Measurements from ENCODE around the gene BHMT2. TPM values are rescaled to one million over a fixed set of nuclear protein-coding genes. Genes with fewer than 3 reads are reported as not detected.

Gene BHMT2
- polyA plus RNA-seq, 1 of the 3 experiments (the other 2 are of a cell fraction): not detected

GRCh38 chr5:79111387-79111959 lies 41.9 kb downstream of the BHMT2 start, which contains the start of gene BHMT:
BHMT (plus strand) TSS chr5:79111809; CDS start chr5:79111886, 77 bp downstream.
- H2AFZ ChIP-seq (ENCODE audit: low read depth): no peak within 1 kb of the TSS
- WGBS (ENCODE audit: low lambda C conversion rate): 83% methylated on average over 26 of the region's 32 CpGs

GRCh38 chr5:79111960-79112702 lies 42.6 kb downstream of the BHMT2 start:
- no peak for TF ChIP-seq ELF1 (IDR thresholded peaks at IDR 0.05)
- TF ChIP-seq FOSL2 (IDR thresholded peaks at IDR 0.05; ENCODE audit: borderline replicate concordance, low read depth): no peak
- no peak for TF ChIP-seq REST (IDR thresholded peaks at IDR 0.05; ENCODE audit: low read depth, low read length)
- TF ChIP-seq EP300 (IDR thresholded peaks at IDR 0.05; ENCODE audit: borderline replicate concordance in 1 of 2, low read depth in 1 of 2, low read length in 1 of 2): no peak
- TF ChIP-seq MXI1 (IDR thresholded peaks at IDR 0.05; ENCODE audit: low read depth, low read length): no peak
- no peak for TF ChIP-seq MEF2A (IDR thresholded peaks at IDR 0.05; ENCODE audit: borderline replicate concordance, low read depth)
- TF ChIP-seq GABPA (IDR thresholded peaks at IDR 0.05; ENCODE audit: low read depth): no peak
- H4K20me1 ChIP-seq (ENCODE audit: insufficient read depth): no peaks in the 10 kb centered on the region
- H3K9ac ChIP-seq: no peak overlapping the region
- POLR2A ChIA-PET: no interaction called here
- WGBS (ENCODE audit: low lambda C conversion rate): 85% methylated on average over 38 of the region's 39 CpGs
- no peaks in the 10 kb centered on the region for H3K9me3 ChIP-seq
- no peak for DNase-seq
- no peaks in the 10 kb centered on the region for H3K27me3 ChIP-seq (ENCODE audit: insufficient read depth)
- H3K4me3 ChIP-seq (ENCODE audit: low read depth in 2 of 2, low read length in 1 of 2): no peak overlapping the region
- no peaks in the 10 kb centered on the region for H3K9me2 ChIP-seq
- no peak overlapping the region for H2AFZ ChIP-seq (ENCODE audit: low read depth)
- no peaks in the 10 kb centered on the region for H3K36me3 ChIP-seq (replicated peaks in 1 of 2; ENCODE audit: control insufficient read depth in 1 of 2, insufficient read depth in 2 of 2, low read length in 1 of 2)
- H3K4me2 ChIP-seq: no peak overlapping the region
- no peaks in the 10 kb centered on the region for H3K79me2 ChIP-seq (ENCODE audit: insufficient read depth)
- H3F3A ChIP-seq (replicated peaks; ENCODE audit: insufficient read depth): no peaks in the 10 kb centered on the region
- CTCF ChIA-PET: no interaction called here
- H3K4me1 ChIP-seq (ENCODE audit: control insufficient read depth in 1 of 2, insufficient read depth in 2 of 2, low read depth in 1 of 2, low read length in 1 of 2): peaks cover 0 to 9% of the 10 kb centered on the region in 2 experiments; a peak in 1 of 4 replicates
- no peak overlapping the region for H3K27ac ChIP-seq (ENCODE audit: low read depth in 2 of 2, low read length in 1 of 2)

More at GRCh38 chr5:79111387-79111959, 41.9 kb downstream of the BHMT2 start, which contains the start of gene BHMT:
- Histone ChIP-seq H3F3A (replicated peaks; ENCODE audit: insufficient read depth) (no peaks in the 10 kb centered on the region), H3K4me2 (no peak within 1 kb of the TSS), H3K4me1 (ENCODE audit: control insufficient read depth in 1 of 2, insufficient read depth in 2 of 2, low read depth in 1 of 2, low read length in 1 of 2) (peaks cover 0 to 14% of the 10 kb centered on the region in 2 experiments; a peak in 2 of 4 replicates), H3K27me3 (ENCODE audit: insufficient read depth) (no peaks in the 10 kb centered on the region; the same call in 1 of the 2 replicates), H3K4me3 (ENCODE audit: low read depth in 2 of 2, low read length in 1 of 2) (no peak within 1 kb of the TSS), H3K79me2 (ENCODE audit: insufficient read depth) (no peaks in the 10 kb centered on the region), H4K20me1 (ENCODE audit: insufficient read depth) (no peaks in the 10 kb centered on the region), H3K9me2 (no peaks in the 10 kb centered on the region), H3K9ac (no peak within 1 kb of the TSS), H3K36me3 (replicated peaks in 1 of 2; ENCODE audit: control insufficient read depth in 1 of 2, insufficient read depth in 2 of 2, low read length in 1 of 2) (no peaks in the 10 kb centered on the region), H3K9me3 (no peaks in the 10 kb centered on the region), H3K27ac (ENCODE audit: low read depth in 2 of 2, low read length in 1 of 2) (no peak within 1 kb of the TSS)
- no peak for DNase-seq
- ChIA-PET POLR2A (no interaction called here), CTCF (no interaction called here)
- TF ChIP-seq RAD21 (IDR thresholded peaks at IDR 0.05; ENCODE audit: low read length) (no peak), MAX (IDR thresholded peaks at IDR 0.05; ENCODE audit: low read depth) (no peak), USF1 (IDR thresholded peaks at IDR 0.05; ENCODE audit: borderline replicate concordance, low read depth) (no peak), NFIC (IDR thresholded peaks at IDR 0.05; ENCODE audit: borderline replicate concordance) (no peak), FOXJ3 (CRISPR knock-in tag; IDR thresholded peaks at IDR 0.05) (no peak), EZH2phosphoT487 (IDR thresholded peaks at IDR 0.05; ENCODE audit: borderline replicate concordance, low read depth) (no peak), MXI1 (IDR thresholded peaks at IDR 0.05; ENCODE audit: low read depth, low read length) (no peak), EP300 (IDR thresholded peaks at IDR 0.05; ENCODE audit: borderline replicate concordance in 1 of 2, low read depth in 1 of 2, low read length in 1 of 2) (no peak), TCF12 (IDR thresholded peaks at IDR 0.05) (no peak), GATA2 (CRISPR knock-in tag; IDR thresholded peaks at IDR 0.05) (no peak)

Measured in SK-N-SH (cell line).